Measurements from ENCODE around the gene MCOLN3.
A peak's percentile ranks its signal among the peaks of the same experiment; 100 is the strongest.
"Not testable (repeated sequence)": the region's sequence is repeated elsewhere in the genome, so short reads cannot be mapped to it uniquely, and the experiment has no call there.

Gene MCOLN3

DNA sequence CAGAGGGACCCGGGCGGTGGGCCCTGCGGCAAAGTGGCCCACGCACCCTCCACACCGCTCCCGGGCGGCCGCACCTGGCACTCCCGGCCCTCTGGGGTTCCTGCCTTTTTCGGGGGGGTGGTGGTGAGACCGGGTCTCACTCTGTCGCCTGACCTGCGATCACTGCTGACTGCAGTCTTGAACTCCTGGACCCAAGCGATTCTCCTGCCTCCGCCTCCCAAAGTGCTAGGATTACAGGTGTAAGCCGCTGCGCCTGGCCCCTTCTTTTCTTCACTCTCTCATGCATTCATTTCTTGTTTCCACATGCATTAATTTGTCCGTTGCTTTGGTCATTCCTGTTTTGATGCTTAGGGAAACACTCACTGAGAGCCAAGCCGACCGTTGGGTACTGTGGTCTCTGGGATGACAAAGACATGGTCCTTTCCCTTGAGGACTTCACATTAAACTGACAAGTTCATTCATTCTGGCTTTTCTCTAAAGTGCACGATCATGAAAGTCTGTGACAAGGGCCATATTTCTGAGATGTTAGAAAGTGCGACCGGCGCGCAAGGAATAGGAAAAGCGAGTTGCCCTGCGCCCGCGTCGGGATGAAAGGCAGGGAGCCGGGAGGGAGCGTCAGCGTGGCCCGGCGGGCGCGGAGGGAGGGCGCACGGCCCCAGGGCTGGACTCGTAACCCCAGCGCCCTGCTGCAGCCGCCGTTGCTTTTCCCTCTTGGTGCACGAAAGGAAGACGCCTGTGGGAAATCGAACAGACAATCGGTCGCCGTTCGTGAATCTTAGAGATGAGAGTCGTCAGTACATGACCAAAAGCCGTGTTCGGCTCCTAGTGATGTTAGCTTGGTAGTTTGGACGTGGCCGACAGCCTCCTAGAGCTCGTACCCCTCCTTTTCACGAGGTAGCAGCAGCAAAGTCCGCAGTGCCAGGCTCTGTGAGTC, 50.4 kb downstream of the MCOLN3 start:
- TF ChIP-seq CTCF (IDR thresholded peaks at IDR 0.05; ENCODE audit: low read depth, low read length): no peak
- H3K4me3 ChIP-seq (ENCODE audit: low read depth, low read length): peak overlapping the region; percentile 34
- DNase-seq (ENCODE audit: low read depth, low spot score): peak; percentile 11
- in situ Hi-C loops (cut with HindIII; ENCODE audit: low sequenced_read_pairs): no loop called here

- no peak for TF ChIP-seq CTCF (IDR thresholded peaks at IDR 0.05; ENCODE audit: low read depth, low read length)
- H3K4me3 ChIP-seq (ENCODE audit: low read depth, low read length): peak within 1 kb of the TSS; percentile 34
- DNase-seq (ENCODE audit: low read depth, low spot score): no peak
- in situ Hi-C loops (cut with HindIII; ENCODE audit: low sequenced_read_pairs): no loop called here
These were observed 51.2 kb downstream of the MCOLN3 start, which contains the start of gene MCOLN2 for GRCh38 chr1:84996846-84997666. MCOLN2 (minus strand) TSS chr1:84997113; CDS start chr1:84996872, 241 bp downstream.

DNA sequence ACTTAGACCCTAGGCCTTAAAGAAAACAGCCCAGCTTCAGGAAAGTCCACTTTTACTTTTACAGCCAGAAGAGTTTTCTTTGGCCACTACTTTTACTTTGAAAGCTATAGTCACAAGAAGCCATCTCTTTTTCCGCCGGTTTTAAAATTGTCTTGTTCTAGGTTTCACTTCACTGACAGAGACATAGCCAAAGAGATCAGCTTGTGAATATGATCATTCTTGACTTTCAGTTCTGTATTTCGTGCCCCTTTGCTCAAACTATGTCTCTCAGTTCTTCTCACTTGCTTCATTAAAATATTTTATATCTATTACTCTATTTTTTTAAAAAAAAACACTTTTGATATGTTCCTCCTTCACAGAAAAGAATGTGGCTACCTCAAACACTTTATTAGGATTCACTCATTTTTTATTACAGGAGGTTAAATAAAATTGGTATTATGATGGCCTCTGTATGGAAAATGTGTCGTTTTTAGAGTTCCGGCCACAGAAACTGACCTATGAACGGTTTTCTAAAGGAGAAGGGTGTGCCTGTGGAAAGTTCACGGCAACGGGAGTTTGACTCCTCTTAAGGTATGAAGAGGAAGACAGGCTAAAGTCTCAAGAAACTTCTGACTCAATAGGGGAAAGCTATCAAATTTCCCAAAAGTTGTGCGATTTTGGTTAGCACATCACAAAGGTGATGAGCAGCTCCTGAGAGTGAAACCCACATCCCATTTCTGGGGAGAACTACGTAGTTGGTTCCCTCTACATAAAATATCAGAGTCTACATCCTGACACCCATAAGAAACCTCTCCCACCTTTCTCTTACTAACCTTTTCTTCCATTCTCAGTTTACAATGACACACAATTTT, 52.6 kb downstream of the MCOLN3 start:
- no peak overlapping the region for H3K4me3 ChIP-seq (ENCODE audit: low read depth, low read length)
- no peak for TF ChIP-seq CTCF (IDR thresholded peaks at IDR 0.05; ENCODE audit: low read depth, low read length)
- no peak for DNase-seq (ENCODE audit: low read depth, low spot score)
- in situ Hi-C loops (cut with HindIII; ENCODE audit: low sequenced_read_pairs): no loop called here

- no peak for TF ChIP-seq CTCF (IDR thresholded peaks at IDR 0.05; ENCODE audit: low read depth, low read length)
- DNase-seq (ENCODE audit: low read depth, low spot score): no peak
- H3K4me3 ChIP-seq (ENCODE audit: low read depth, low read length): no peak overlapping the region
- in situ Hi-C loops (cut with HindIII; ENCODE audit: low sequenced_read_pairs): no loop called here
These were observed 57.0 kb downstream of the MCOLN3 start for GRCh38 chr1:84991097-84991920.

DNA sequence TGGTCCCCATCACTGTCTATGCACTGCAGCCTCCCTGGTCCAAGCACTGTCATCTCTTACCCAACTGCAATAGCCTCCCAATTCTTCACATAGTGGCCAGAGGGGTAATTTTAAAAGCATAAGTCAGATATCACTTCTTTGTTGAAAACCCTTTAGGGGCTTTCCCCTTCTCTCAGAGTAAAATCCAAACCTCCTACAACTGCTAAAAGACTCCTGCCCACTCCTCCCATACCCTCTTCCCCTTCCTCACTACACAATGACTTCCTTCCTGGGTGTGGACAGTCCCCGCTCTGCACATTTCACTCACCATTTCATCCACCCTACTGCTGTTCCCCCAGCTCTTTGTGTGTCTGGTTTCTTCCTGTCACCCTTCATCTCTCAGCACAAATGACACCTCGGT, 59.7 kb downstream of the MCOLN3 start:
- TF ChIP-seq CTCF (IDR thresholded peaks at IDR 0.05; ENCODE audit: low read depth, low read length): no peak
- in situ Hi-C loops (cut with HindIII; ENCODE audit: low sequenced_read_pairs): no loop called here
- no peak for DNase-seq (ENCODE audit: low read depth, low spot score)
- no peak overlapping the region for H3K4me3 ChIP-seq (ENCODE audit: low read depth, low read length)

- H3K4me3 ChIP-seq (ENCODE audit: low read depth, low read length); in situ Hi-C loops (cut with HindIII; ENCODE audit: low sequenced_read_pairs); DNase-seq (ENCODE audit: low read depth, low spot score): not testable (repeated sequence)
These were observed 61.7 kb downstream of the MCOLN3 start for GRCh38 chr1:84986561-84986960.

Measured in astrocyte of the spinal cord (primary cell).